Measurements from ENCODE around the gene COL6A6.

DNA sequence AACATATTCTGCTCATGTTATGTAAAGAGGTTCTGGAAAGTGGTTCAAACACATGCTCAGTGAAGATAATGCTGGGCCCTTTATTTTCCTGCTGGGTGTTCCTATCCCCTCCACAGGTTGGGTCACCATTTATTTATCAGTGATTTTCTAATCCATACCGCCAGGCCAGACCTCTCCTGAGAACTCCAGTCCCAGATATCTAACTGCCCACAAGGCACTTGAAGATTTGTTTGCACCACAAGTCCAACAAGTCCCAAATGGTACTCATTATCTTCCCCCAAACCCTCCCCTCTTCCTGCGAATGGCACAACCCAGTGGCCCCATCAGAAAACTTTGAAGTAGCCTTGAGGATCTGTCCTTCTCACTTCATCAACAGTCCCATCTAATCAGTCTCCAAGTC, 5.4 kb downstream of the COL6A6 start:
- TF ChIP-seq EZH2 (IDR thresholded peaks at IDR 0.05; ENCODE audit: insufficient read depth, poor library complexity, severe bottlenecking): no peak
- no peak for TF ChIP-seq EZH2phosphoT487 (IDR thresholded peaks at IDR 0.05; ENCODE audit: insufficient read depth, low read depth)

All from GM23248 (cell line).